H9 (cell line): ENCODE results near the gene PRUNE1. TPM values are rescaled to one million over a fixed set of nuclear protein-coding genes. Genes with fewer than 3 reads are reported as not detected.
A peak's percentile ranks its signal among the peaks of the same experiment; 100 is the strongest.

ENCODE experiments used
- DNase-seq: peaks from one replicate; pipeline ENCODE4 v3.0.0-alpha.2; 2017
- H2AFZ ChIP-seq: one replicate; pipeline ENCODE4 v1.6.1; 2013; ENCODE audit warnings: mild to moderate bottlenecking, low read length, control low read depth, moderate library complexity
- H2AK5ac ChIP-seq: 2 replicates; pipeline ENCODE4 v1.6.1; 2013; ENCODE audit warnings: low read length, control low read depth, mixed read lengths; ENCODE audit not compliant: insufficient read length
- H2BK120ac ChIP-seq: one replicate; pipeline ENCODE4 v1.6.1; 2013; ENCODE audit warnings: low read depth, mild to moderate bottlenecking, low read length, control low read depth, inconsistent platforms; ENCODE audit not compliant: poor library complexity, severe bottlenecking
- H2BK12ac ChIP-seq: 2 replicates; pipeline ENCODE4 v1.6.1; 2013; ENCODE audit warnings: low read length, control low read depth, mixed read lengths, low read depth; ENCODE audit not compliant: insufficient read length
- H2BK15ac ChIP-seq: 2 replicates; pipeline ENCODE4 v1.6.1; 2013; ENCODE audit warnings: low read depth, low read length, control low read depth
- H2BK20ac ChIP-seq: one replicate; pipeline ENCODE4 v1.6.1; 2013; ENCODE audit warnings: low read depth, mild to moderate bottlenecking, low read length, control low read depth, inconsistent platforms; ENCODE audit not compliant: poor library complexity, severe bottlenecking
- H2BK5ac ChIP-seq: 2 replicates; pipeline ENCODE4 v1.6.1; 2013; ENCODE audit warnings: low read length, control low read depth, mixed read lengths; ENCODE audit not compliant: insufficient read length
- H3K14ac ChIP-seq: 2 replicates; pipeline ENCODE4 v1.6.1; 2013; ENCODE audit warnings: low read length, control low read depth; ENCODE audit not compliant: insufficient read depth
- H3K18ac ChIP-seq: 2 replicates; pipeline ENCODE4 v1.6.1; 2013; ENCODE audit warnings: low read depth, mild to moderate bottlenecking, mixed read lengths, low read length, control low read depth; ENCODE audit not compliant: insufficient read length
- H3K23ac ChIP-seq: 2 replicates; pipeline ENCODE4 v1.6.1; 2013; ENCODE audit warnings: low read length, control low read depth, mixed read lengths, low read depth; ENCODE audit not compliant: insufficient read length
- H3K23me2 ChIP-seq: 2 replicates; pipeline ENCODE4 v1.6.1; 2013; ENCODE audit warnings: low read depth, mild to moderate bottlenecking, mixed read lengths, low read length, control low read depth; ENCODE audit not compliant: insufficient read length, poor library complexity, severe bottlenecking
- H3K27ac ChIP-seq: 2 replicates; pipeline ENCODE4 v1.5.1; 2013; ENCODE audit warnings: low read length, control low read depth, mixed read lengths, low read depth; ENCODE audit not compliant: insufficient read length
- H3K27me3 ChIP-seq: 2 replicates; pipeline ENCODE4 v1.6.1; 2013; ENCODE audit warnings: low read length, control low read depth, inconsistent platforms; ENCODE audit not compliant: insufficient read depth
- H3K4ac ChIP-seq: 2 replicates; pipeline ENCODE4 v1.6.1; 2013; ENCODE audit warnings: low read depth, mild to moderate bottlenecking, control low read depth, inconsistent platforms, low read length, moderate library complexity
- H3K4me1 ChIP-seq: 2 replicates; pipeline ENCODE4 v1.6.1; 2013; ENCODE audit warnings: low read length, control low read depth, inconsistent platforms; ENCODE audit not compliant: insufficient read depth
- H3K4me2 ChIP-seq: 2 replicates; pipeline ENCODE4 v1.6.1; 2013; ENCODE audit warnings: low read length, control low read depth, mixed read lengths; ENCODE audit not compliant: insufficient read length, insufficient read depth
- H3K56ac ChIP-seq: 2 replicates; pipeline ENCODE4 v1.6.1; 2013; ENCODE audit warnings: low read depth, mild to moderate bottlenecking, mixed read lengths, low read length, control low read depth; ENCODE audit not compliant: insufficient read length
- H3K79me1 ChIP-seq: 2 replicates; pipeline ENCODE4 v1.6.1; 2013; ENCODE audit warnings: low read depth, mild to moderate bottlenecking, moderate library complexity, low read length, control low read depth, inconsistent platforms; ENCODE audit not compliant: insufficient read depth, poor library complexity, severe bottlenecking
- H3K79me2 ChIP-seq: 2 replicates; pipeline ENCODE4 v1.6.1; 2013; ENCODE audit warnings: low read length, control low read depth, inconsistent platforms; ENCODE audit not compliant: insufficient read depth
- H3K9ac ChIP-seq: 2 replicates; pipeline ENCODE4 v1.6.1; 2013; ENCODE audit warnings: low read length, control low read depth, mixed read lengths; ENCODE audit not compliant: insufficient read length; ENCODE audit errors: extremely low read depth
- H3K9me3 ChIP-seq: one replicate; pipeline ENCODE4 v1.6.1; 2013; ENCODE audit warnings: low read depth, low read length, inconsistent platforms; ENCODE audit not compliant: control insufficient read depth
- H3T11ph ChIP-seq: one replicate; pipeline ENCODE4 v1.6.1; 2013; ENCODE audit warnings: mild to moderate bottlenecking, low read length, control low read depth, inconsistent platforms
- H4K20me1 ChIP-seq: one replicate; pipeline ENCODE4 v1.6.1; 2013; ENCODE audit not compliant: control insufficient read depth, insufficient read length, insufficient read depth
- H4K5ac ChIP-seq: 2 replicates; pipeline ENCODE4 v1.6.1; 2013; ENCODE audit warnings: low read depth, mild to moderate bottlenecking, mixed read lengths, low read length, control low read depth; ENCODE audit not compliant: insufficient read length
- H4K8ac ChIP-seq: replicated peaks from 2 replicates; pipeline ENCODE4 v1.6.1; 2013; ENCODE audit warnings: low read length, control low read depth, mixed read lengths, low read depth; ENCODE audit not compliant: insufficient read length
- H4K91ac ChIP-seq: 2 replicates; pipeline ENCODE4 v1.6.1; 2013; ENCODE audit warnings: low read depth, mild to moderate bottlenecking, moderate library complexity, mixed read lengths, low read length, control low read depth; ENCODE audit not compliant: insufficient read length
- H3K27ac Mint-ChIP-seq, 3 experiments: 2 replicates in 2 of 3; 3 replicates in 1 of 3; pipeline ENCODE4 v1.8.0; 2020 to 2021; ENCODE audit warnings: mixed read lengths in 3 of 3, mild to moderate bottlenecking in 1 of 3, moderate library complexity in 1 of 3
- H3K27me3 Mint-ChIP-seq: 2 replicates; pipeline ENCODE4 v1.8.0; 2021; ENCODE audit warnings: low read depth, mild to moderate bottlenecking, moderate library complexity, mixed read lengths
- H3K36me3 Mint-ChIP-seq, 3 experiments: 2 replicates in 2 of 3; 3 replicates in 1 of 3; pipeline ENCODE4 v1.8.0; 2020 to 2021; ENCODE audit warnings: low read depth in 3 of 3, mixed read lengths in 3 of 3; ENCODE audit not compliant: insufficient read depth in 1 of 3
- H3K4me1 Mint-ChIP-seq, 2 experiments: 2 replicates each; pipeline ENCODE4 v1.8.0; 2020; ENCODE audit warnings: mixed read lengths in 2 of 2
- H3K4me3 Mint-ChIP-seq, 2 experiments: 2 replicates in 1 of 2; 3 replicates in 1 of 2; pipeline ENCODE4 v1.8.0; 2020 to 2021; ENCODE audit warnings: mild to moderate bottlenecking in 2 of 2, mixed read lengths in 2 of 2, moderate library complexity in 1 of 2
- H3K9me3 Mint-ChIP-seq, 2 experiments: 2 replicates in 1 of 2; 3 replicates in 1 of 2; pipeline ENCODE4 v1.8.0; 2020; ENCODE audit warnings: mild to moderate bottlenecking in 2 of 2, mixed read lengths in 2 of 2, moderate library complexity in 1 of 2
- CTCF ChIP-seq: fragments of 200-600 bp; sonication (generic); conservative IDR thresholded peaks from 3 replicates; pipeline ENCODE4 v1.8.0; 2021; ENCODE audit warnings: antibody characterized with exemption, mild to moderate bottlenecking
- WGBS: extraction: QIAGEN DNeasy Blood & Tissue Kit; methylation state at CpG from one replicate; pipeline ENCODE4 v1.1.7; 2013; ENCODE audit warnings: missing lambda C conversion rate, low lambda C conversion rate, mixed read lengths; ENCODE audit not compliant: insufficient read length; ENCODE audit errors: extremely low coverage; 5-methylcytosine and 5-hydroxymethylcytosine counted together
- total RNA-seq: library from RNA; stranded (reverse); gene quantifications from 2 replicates; pipeline ENCODE4 v1.2.1, GENCODE V29; 2021

PRUNE1 gene
- total RNA-seq, 1 experiment from 2014 or later = 22.3 TPM

GRCh38 chr1:151059109-151060006 is 51.1 kb downstream of the PRUNE1 start, which contains the start of gene CDC42SE1:
Gene CDC42SE1 (minus strand): TSS chr1:151059622. CDS start chr1:151055730, 3,892 bp downstream.
- Histone ChIP-seq H3K9me3 (no peaks in the 10 kb centered on the region), H2AK5ac (no peak within 1 kb of the TSS), H3K4ac (no peak within 1 kb of the TSS), H3K14ac (peak within 1 kb of the TSS; percentile 82), H3K4me1 (peaks cover 7% of the 10 kb centered on the region; the same call in 1 of the 2 replicates), H2BK15ac (no peak within 1 kb of the TSS), H4K8ac (no peak within 1 kb of the TSS), H4K5ac (no peak within 1 kb of the TSS), H2BK20ac (no peak within 1 kb of the TSS), H3T11ph (no peak within 1 kb of the TSS), H3K18ac (peak within 1 kb of the TSS; percentile 70), H3K4me2 (peak within 1 kb of the TSS; percentile 86), H3K23me2 (peaks cover 22% of the 10 kb centered on the region), H4K20me1 (no peaks in the 10 kb centered on the region), H4K91ac (no peak within 1 kb of the TSS), H2BK12ac (no peak within 1 kb of the TSS), H3K9ac (peak within 1 kb of the TSS; percentile 75), H2BK120ac (no peak within 1 kb of the TSS), H3K23ac (no peak within 1 kb of the TSS), H3K27me3 (no peaks in the 10 kb centered on the region), H2AFZ (no peak within 1 kb of the TSS), H3K27ac (peak within 1 kb of the TSS; percentile 5), H3K79me1 (peaks cover 12% of the 10 kb centered on the region), H3K79me2 (peaks cover 31% of the 10 kb centered on the region; the same call in 1 of the 2 replicates), H2BK5ac (no peak within 1 kb of the TSS), H3K56ac (no peak within 1 kb of the TSS)
- DNase-seq = peak; percentile 84
- Mint-ChIP-seq H3K27ac (peak within 1 kb of the TSS; percentile 83 to 98 (median 96)), H3K36me3 (peaks cover 24 to 44% (median 39%) of the 10 kb centered on the region in 3 experiments), H3K4me1 (peaks cover 44 to 49% of the 10 kb centered on the region in 2 experiments), H3K9me3 (no peaks in the 10 kb centered on the region), H3K27me3 (no peaks in the 10 kb centered on the region), H3K4me3 (peak within 1 kb of the TSS; percentile 94 to 98)
- no CpG with 5 or more reads among the region's 58 CpGs for WGBS
- TF ChIP-seq CTCF = peak; percentile 76
